Type B pancreatic cell (in vitro differentiated cells): Measurements from ENCODE around the gene HEXIM1. TPM values are rescaled to one million over a fixed set of nuclear protein-coding genes. Genes with fewer than 3 reads are reported as not detected.
A peak's percentile ranks its signal among the peaks of the same experiment; 100 is the strongest.

Source experiments
- DNase-seq: peaks from one replicate; pipeline ENCODE4 v3.0.0; 2021; ENCODE audit warnings: mixed read lengths; ENCODE audit not compliant: unreplicated experiment; ENCODE audit errors: extremely low spot score
- H3K27ac Mint-ChIP-seq: 2 replicates; pipeline ENCODE4 v1.8.0; 2021; ENCODE audit warnings: mild to moderate bottlenecking, mixed read lengths
- H3K27me3 Mint-ChIP-seq: 2 replicates; pipeline ENCODE4 v1.8.0; 2021; ENCODE audit warnings: mixed read lengths
- H3K36me3 Mint-ChIP-seq: 2 replicates; pipeline ENCODE4 v1.8.0; 2021; ENCODE audit warnings: mixed read lengths
- H3K4me1 Mint-ChIP-seq: one replicate; pipeline ENCODE4 v1.8.0; 2021; ENCODE audit warnings: mixed read lengths; ENCODE audit not compliant: unreplicated experiment
- H3K4me3 Mint-ChIP-seq: 2 replicates; pipeline ENCODE4 v1.8.0; 2021; ENCODE audit warnings: mild to moderate bottlenecking, mixed read lengths
- H3K9me3 Mint-ChIP-seq: 2 replicates; pipeline ENCODE4 v1.8.0; 2021; ENCODE audit warnings: mixed read lengths
- total RNA-seq: library from RNA; stranded (reverse); gene quantifications from 2 replicates; pipeline ENCODE4 v1.2.1, GENCODE V29; 2021; ENCODE audit warnings: low replicate concordance
- TF ChIP-seq, protein P1 (sequence below): fragments of 200-600 bp; sonication (generic); conservative IDR thresholded peaks from 2 replicates; pipeline ENCODE4 v1.5.0; 2021; ENCODE audit warnings: antibody characterized with exemption, mild to moderate bottlenecking

HEXIM1 gene
- total RNA-seq, 1 donor from 2014 or later = 27.5 TPM

DNA sequence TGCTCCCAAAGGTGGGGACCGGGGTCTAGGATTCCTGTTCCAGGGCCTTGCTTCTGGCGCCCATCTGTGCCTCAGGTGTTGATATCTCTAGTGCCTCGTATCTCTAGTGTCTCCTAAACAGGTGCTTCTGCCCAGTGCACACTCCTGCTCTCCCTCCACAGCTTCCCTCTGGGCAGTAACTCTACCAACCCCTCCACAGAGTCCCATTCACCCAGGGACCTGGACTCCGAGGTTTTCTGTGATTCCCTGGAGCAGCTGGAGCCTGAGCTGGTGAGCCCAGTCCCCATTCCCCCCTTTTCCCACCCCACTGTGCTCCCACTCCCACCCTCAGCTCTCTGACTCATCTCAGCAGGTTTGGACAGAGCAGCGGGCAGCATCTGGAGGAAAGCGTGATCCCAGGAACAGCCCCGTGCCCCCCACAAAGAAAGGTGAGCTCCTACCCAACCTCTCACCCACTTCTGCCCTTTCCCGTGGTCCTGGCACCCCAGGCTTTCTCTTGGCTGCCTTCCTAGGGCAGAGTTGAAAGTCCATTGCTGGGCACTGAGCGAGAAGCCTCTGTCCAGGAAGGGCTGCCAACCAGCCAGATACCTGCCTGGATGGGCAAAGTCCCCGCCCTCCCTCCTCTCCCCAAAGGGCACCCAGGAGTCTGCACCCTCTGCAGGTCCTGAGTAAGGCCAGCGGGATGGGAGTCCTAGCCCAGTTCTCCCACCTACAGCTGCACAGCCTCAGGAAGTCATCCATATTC is 10.5 kb upstream of the HEXIM1 start:
- Mint-ChIP-seq H3K4me3 (no peak overlapping the region), H3K27ac (no peak overlapping the region), H3K4me1 (peaks cover 5% of the 10 kb centered on the region)

DNA sequence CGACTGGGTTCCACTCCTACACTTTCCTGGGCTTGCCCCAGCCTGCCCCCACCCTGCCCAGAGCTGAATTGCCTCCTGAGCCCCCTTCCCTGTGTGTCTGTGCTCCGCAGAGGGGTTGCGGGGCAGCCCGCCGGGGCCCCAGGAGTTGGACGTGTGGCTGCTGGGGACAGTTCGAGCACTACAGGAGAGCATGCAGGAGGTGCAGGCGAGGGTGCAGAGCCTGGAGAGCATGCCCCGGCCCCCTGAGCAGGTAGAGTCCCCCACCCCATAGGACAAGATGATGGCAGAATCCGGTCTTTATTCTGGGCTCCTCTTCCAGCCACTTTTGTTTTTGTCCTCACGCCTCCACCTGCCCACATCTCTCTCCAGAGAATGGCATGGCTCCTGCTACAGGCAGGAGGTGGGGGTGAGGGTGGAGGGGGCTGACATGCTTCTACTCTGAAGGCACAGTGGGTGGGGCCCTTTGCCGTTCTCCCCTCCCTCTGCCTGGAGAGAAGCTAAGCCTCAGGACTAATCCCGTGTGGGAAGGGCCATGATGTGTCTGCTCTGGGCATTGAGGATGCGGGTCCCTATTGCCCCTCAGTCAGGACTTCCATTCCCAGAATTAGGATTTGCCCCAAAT is 9.3 kb upstream of the HEXIM1 start:
- no peaks in the 10 kb centered on the region for H3K27me3 Mint-ChIP-seq
- no peak for DNase-seq
- peaks cover 3% of the 10 kb centered on the region for H3K36me3 Mint-ChIP-seq
- H3K4me1 Mint-ChIP-seq = peaks cover 5% of the 10 kb centered on the region
- H3K27ac Mint-ChIP-seq = no peak overlapping the region
- TF ChIP-seq, protein P1, sequence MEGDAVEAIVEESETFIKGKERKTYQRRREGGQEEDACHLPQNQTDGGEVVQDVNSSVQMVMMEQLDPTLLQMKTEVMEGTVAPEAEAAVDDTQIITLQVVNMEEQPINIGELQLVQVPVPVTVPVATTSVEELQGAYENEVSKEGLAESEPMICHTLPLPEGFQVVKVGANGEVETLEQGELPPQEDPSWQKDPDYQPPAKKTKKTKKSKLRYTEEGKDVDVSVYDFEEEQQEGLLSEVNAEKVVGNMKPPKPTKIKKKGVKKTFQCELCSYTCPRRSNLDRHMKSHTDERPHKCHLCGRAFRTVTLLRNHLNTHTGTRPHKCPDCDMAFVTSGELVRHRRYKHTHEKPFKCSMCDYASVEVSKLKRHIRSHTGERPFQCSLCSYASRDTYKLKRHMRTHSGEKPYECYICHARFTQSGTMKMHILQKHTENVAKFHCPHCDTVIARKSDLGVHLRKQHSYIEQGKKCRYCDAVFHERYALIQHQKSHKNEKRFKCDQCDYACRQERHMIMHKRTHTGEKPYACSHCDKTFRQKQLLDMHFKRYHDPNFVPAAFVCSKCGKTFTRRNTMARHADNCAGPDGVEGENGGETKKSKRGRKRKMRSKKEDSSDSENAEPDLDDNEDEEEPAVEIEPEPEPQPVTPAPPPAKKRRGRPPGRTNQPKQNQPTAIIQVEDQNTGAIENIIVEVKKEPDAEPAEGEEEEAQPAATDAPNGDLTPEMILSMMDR = no peak
- no peak overlapping the region for H3K4me3 Mint-ChIP-seq
- no peaks in the 10 kb centered on the region for H3K9me3 Mint-ChIP-seq

More for the DNA sequence above, 10.5 kb upstream of the HEXIM1 start:
- Mint-ChIP-seq H3K36me3 (peaks cover 3% of the 10 kb centered on the region), H3K9me3 (no peaks in the 10 kb centered on the region), H3K27me3 (no peaks in the 10 kb centered on the region)
- TF ChIP-seq, protein P1 = no peak
- DNase-seq = no peak

DNA sequence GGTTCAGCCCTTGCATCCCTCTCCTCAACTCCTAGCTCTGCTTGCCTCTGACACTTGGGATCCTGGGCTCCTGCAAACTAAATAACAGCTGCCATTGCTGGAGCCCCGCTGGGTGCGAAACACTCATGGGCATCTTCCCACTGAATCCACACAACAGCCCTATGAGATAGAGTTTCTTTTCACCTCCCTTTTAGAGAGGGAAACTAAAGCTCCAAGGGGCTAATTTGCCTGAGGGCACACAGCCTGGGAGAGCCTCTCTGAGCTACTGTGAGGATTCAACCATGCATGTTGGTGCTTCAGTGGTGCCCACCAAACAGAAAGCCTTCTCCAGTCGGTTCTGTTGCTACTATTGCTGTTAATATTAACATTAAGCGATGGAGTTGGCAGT is 8.7 kb upstream of the HEXIM1 start:
- peaks cover 5% of the 10 kb centered on the region for H3K4me1 Mint-ChIP-seq
- TF ChIP-seq, protein P1 = no peak
- no peak for DNase-seq
- H3K36me3 Mint-ChIP-seq = peaks cover 3% of the 10 kb centered on the region
- H3K27ac Mint-ChIP-seq = no peak overlapping the region
- no peaks in the 10 kb centered on the region for H3K9me3 Mint-ChIP-seq
- no peaks in the 10 kb centered on the region for H3K27me3 Mint-ChIP-seq
- H3K4me3 Mint-ChIP-seq = no peak overlapping the region

DNA sequence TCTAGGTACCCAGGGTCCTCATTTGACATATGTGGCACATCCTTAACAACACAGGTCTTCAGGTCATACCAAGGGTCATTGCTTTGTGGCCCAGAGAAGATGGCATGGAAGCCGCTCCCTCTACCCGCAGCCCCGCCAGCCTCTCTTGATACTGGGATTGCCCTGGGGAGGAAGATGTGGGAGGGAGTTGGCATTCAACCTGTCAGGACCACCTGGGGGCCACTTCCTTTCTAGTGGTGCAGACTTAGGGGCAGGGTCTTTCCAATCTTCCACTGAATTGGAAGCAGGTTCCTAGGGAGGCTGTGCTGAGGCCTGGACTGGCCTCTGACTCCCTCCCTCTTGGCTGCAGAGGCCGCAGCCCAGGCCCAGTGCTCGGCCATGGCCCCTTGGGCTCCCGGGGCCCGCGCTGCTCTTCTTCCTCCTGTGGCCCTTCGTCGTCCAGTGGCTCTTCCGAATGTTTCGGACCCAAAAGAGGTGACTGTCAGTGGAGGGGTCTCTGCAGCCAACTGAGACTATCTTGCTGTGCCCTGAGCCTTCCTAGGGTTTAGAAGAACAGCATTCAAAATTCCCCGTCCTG is 5.1 kb upstream of the HEXIM1 start:
- H3K27me3 Mint-ChIP-seq = peaks cover 7% of the 10 kb centered on the region
- H3K4me3 Mint-ChIP-seq = no peak overlapping the region
- DNase-seq = no peak
- peaks cover 4% of the 10 kb centered on the region for H3K36me3 Mint-ChIP-seq
- H3K4me1 Mint-ChIP-seq = peaks cover 24% of the 10 kb centered on the region
- peak overlapping the region; percentile 50 for H3K27ac Mint-ChIP-seq
- TF ChIP-seq, protein P1 = no peak
- no peaks in the 10 kb centered on the region for H3K9me3 Mint-ChIP-seq

DNA sequence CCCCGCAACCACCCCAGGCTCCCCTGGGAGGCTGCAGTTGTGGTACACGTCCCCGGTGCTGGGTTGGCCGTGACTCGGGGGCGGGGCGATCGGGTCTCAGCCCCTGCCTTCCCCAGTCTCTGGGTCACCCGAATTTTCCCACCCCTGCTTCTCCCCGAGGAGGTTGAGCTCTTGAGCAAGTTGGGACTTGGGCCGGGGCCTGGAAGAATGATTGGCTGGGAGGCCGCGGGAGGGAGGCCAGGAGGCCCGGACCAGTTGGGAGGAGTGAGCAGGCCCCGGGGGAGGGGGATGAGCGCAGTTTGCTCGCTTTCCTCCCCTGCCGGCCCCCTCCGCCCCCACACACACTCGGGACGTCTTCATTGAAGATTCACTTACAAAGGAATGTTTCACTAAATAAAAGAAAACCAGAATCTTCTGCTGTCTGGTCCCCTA is 4.5 kb upstream of the HEXIM1 start:
- Mint-ChIP-seq H3K36me3 (peaks cover 4% of the 10 kb centered on the region), H3K9me3 (no peaks in the 10 kb centered on the region), H3K4me1 (peaks cover 24% of the 10 kb centered on the region), H3K27ac (peak overlapping the region; percentile 50), H3K27me3 (peaks cover 10% of the 10 kb centered on the region), H3K4me3 (peak overlapping the region; percentile 64)
- TF ChIP-seq, protein P1 = no peak
- DNase-seq = no peak
